BE2C (cell line): Measurements from ENCODE around the gene TMEM14B.

Source experiments
- DNase-seq: peaks from one replicate; pipeline ENCODE4 v3.0.0-alpha.2; 2020
- H3K27me3 ChIP-seq: fragments of 250-450 bp; sonication (Bioruptor Pico); 2 replicates; pipeline ENCODE4 v1.5.1; 2020; ENCODE audit warnings: mild to moderate bottlenecking
- H3K36me3 ChIP-seq: fragments of 250-450 bp; sonication (Bioruptor Pico); 2 replicates; pipeline ENCODE4 v1.5.1; 2020; ENCODE audit warnings: mild to moderate bottlenecking
- H3K4me1 ChIP-seq: fragments of 250-450 bp; sonication (Bioruptor Pico); 2 replicates; pipeline ENCODE4 v1.5.1; 2020
- H3K4me3 ChIP-seq: 2 replicates; pipeline ENCODE4 v1.5.1; 2011; ENCODE audit warnings: low read depth, low read length
- H3K9me3 ChIP-seq: fragments of 250-450 bp; sonication (Bioruptor Pico); 2 replicates; pipeline ENCODE4 v1.5.1; 2020
- TF ChIP-seq, protein P1 (sequence below): IDR thresholded peaks from 2 replicates; pipeline ENCODE4 v1.5.1; 2012; ENCODE audit warnings: mild to moderate bottlenecking, low read depth, low read length

Gene TMEM14B

DNA sequence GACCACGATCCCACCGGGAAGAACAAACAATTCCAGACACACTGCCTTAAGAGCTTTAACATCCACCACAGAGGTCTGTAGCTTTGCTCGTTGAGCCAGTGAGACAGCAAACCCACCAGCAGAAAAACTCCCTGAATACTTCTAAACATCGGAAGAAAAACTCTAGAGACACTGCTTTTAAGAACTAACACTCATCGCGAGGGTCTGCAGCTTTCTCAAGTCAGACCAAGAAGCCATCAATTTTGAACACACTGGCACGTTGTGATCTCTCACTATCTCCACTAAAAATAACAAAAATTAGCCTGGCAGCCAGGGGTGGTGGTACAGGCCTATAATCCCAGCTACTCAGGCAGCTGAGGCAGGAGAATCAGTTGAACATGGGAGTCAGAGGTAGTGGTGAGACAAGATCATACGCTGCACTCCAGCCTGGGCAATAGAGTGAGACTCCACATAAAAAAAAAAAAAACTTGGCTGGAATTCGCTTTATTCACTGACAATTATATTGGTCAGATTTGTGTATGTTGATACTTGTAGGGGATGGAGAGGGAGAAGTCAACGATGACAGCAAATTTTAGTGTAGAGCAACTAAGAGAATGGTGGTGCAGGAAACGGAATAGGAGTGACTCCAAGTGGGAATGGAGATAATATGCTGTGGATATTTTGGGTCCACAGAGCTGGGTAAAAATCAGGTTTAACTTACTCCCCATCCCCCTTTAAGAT lies 25.6 kb upstream of the TMEM14B start:
- Histone ChIP-seq H3K27me3 (no peaks in the 10 kb centered on the region), H3K36me3 (peaks cover 4% of the 10 kb centered on the region), H3K4me1 (peaks cover 7% of the 10 kb centered on the region), H3K9me3 (no peaks in the 10 kb centered on the region; the same call in 1 of the 2 replicates), H3K4me3 (peak overlapping the region; percentile 85)
- no peak for DNase-seq
- TF ChIP-seq, protein P1, sequence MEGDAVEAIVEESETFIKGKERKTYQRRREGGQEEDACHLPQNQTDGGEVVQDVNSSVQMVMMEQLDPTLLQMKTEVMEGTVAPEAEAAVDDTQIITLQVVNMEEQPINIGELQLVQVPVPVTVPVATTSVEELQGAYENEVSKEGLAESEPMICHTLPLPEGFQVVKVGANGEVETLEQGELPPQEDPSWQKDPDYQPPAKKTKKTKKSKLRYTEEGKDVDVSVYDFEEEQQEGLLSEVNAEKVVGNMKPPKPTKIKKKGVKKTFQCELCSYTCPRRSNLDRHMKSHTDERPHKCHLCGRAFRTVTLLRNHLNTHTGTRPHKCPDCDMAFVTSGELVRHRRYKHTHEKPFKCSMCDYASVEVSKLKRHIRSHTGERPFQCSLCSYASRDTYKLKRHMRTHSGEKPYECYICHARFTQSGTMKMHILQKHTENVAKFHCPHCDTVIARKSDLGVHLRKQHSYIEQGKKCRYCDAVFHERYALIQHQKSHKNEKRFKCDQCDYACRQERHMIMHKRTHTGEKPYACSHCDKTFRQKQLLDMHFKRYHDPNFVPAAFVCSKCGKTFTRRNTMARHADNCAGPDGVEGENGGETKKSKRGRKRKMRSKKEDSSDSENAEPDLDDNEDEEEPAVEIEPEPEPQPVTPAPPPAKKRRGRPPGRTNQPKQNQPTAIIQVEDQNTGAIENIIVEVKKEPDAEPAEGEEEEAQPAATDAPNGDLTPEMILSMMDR, result no peak

DNA sequence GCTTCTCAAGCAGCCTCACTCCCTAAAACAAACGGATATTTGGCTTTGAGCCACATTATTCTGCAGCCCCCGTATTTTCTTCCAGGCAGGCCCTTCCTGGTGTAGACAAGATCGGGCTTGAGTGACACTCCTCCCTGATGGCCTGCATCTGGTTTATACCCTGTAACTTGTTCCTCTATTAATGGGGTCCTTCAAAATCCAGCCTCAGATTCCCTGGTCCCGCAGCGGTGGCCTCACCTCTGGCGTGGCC lies 25.1 kb upstream of the TMEM14B start:
- TF ChIP-seq, protein P1, result no peak
- H3K36me3 ChIP-seq, result peaks cover 4% of the 10 kb centered on the region
- peak overlapping the region; percentile 85 for H3K4me3 ChIP-seq
- H3K4me1 ChIP-seq, result peaks cover 7% of the 10 kb centered on the region
- DNase-seq, result no peak
- no peaks in the 10 kb centered on the region for H3K27me3 ChIP-seq
- H3K9me3 ChIP-seq, result no peaks in the 10 kb centered on the region; the same call in 1 of the 2 replicates

DNA sequence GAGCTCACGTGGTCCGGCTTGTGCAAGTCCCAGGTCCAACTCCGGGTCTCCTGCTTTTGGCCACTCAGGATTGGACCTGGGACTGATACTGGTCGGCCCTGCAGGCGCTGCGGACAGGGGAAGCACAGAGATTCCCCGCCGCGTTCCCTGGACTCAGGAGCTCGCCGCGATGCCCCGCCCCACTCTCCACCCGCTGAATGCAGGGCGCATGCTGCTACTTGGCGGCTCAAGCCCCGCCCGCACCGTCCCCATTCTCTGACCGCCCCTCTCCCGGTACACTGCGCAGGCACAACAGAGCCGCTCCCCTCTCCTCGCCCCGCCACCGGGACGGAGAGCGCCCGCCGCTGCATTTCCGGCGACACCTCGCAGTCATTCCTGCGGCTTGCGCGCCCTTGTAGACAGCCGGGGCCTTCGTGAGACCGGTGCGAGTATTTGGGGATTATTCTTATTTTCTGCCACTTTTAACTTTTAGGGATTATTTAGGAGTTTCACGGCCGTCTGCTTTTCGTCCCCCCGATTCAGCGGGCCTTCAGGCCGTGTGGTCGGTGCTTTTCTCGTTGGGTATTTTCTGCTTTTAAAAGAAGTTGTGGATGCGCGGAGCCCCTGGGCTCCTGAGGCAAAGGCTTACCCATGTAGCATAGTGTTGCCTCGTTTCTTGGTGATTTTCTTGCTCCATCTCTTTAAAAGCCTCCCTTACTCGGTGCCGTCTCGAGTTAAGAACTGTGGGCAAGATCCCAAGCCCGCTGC lies 24.6 kb upstream of the TMEM14B start, which contains the start of gene TMEM14C:
TMEM14C (plus strand) TSS at position 251 of the 747 bp plus-strand sequence. CDS start 1,544 bp downstream, outside the sequence.
- Histone ChIP-seq H3K4me3 (peak within 1 kb of the TSS; percentile 85), H3K27me3 (no peaks in the 10 kb centered on the region), H3K36me3 (peaks cover 4% of the 10 kb centered on the region), H3K9me3 (no peaks in the 10 kb centered on the region; the same call in 1 of the 2 replicates), H3K4me1 (peaks cover 7% of the 10 kb centered on the region)
- DNase-seq, result peak; percentile 98
- TF ChIP-seq, protein P1, result no peak

DNA sequence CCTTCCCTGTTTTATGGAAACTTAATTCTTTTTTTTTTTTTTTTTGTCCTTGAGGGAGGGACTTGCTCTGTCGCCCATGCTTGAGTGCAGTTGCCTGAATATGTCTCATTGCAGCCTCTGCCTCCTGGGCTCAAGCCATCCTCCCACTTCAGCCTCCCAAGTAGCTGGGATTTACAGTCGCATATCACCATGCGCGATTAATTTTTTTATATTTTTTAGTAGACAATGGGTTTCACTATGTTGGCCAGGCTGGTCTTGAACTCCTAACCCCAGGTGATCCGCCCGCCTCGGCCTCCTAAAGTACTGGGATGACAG lies 24.1 kb upstream of the TMEM14B start:
- Histone ChIP-seq H3K9me3 (no peaks in the 10 kb centered on the region; the same call in 1 of the 2 replicates), H3K36me3 (peaks cover 4% of the 10 kb centered on the region), H3K4me1 (peaks cover 7% of the 10 kb centered on the region), H3K4me3 (peak overlapping the region; percentile 85), H3K27me3 (no peaks in the 10 kb centered on the region)
- DNase-seq, result no peak
- TF ChIP-seq, protein P1, result no peak

GRCh38 chr6:10725044-10725443 lies 22.6 kb upstream of the TMEM14B start:
- Histone ChIP-seq H3K9me3 (no peaks in the 10 kb centered on the region), H3K36me3 (peaks cover 4% of the 10 kb centered on the region), H3K4me1 (peaks cover 7% of the 10 kb centered on the region), H3K27me3 (no peaks in the 10 kb centered on the region), H3K4me3 (no peak overlapping the region)
- TF ChIP-seq, protein P1, result no peak
- DNase-seq, result no peak

DNA sequence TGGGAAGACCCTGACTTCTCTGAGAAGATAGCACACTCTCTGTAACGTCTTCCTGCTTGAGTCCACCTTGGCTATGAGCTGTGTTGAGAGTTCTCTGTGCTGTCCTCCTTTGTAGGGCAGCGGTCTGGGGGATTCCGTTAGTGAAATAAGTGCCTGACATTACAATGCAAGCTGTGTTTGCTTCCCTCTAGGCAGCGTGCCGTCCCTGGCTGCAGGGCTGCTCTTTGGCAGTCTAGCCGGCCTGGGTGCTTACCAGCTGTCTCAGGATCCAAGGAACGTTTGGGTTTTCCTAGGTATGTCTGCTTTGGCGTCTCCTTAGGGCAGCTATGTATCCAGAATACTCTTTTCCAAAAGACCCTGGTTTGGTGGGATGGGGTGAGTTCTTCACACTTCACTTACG lies 21.9 kb upstream of the TMEM14B start:
- DNase-seq, result no peak
- no peak overlapping the region for H3K4me3 ChIP-seq
- no peaks in the 10 kb centered on the region for H3K27me3 ChIP-seq
- peaks cover 4% of the 10 kb centered on the region for H3K36me3 ChIP-seq
- peaks cover 7% of the 10 kb centered on the region for H3K4me1 ChIP-seq
- H3K9me3 ChIP-seq, result no peaks in the 10 kb centered on the region
- TF ChIP-seq, protein P1, result no peak
